ENCODE data around the gene ARID3C. TPM values are rescaled to one million over a fixed set of nuclear protein-coding genes. Genes with fewer than 3 reads are reported as not detected.

The ARID3C gene
- total RNA-seq, 2 experiments from 2014 or later = 0.26 TPM; not detected in 1

DNA sequence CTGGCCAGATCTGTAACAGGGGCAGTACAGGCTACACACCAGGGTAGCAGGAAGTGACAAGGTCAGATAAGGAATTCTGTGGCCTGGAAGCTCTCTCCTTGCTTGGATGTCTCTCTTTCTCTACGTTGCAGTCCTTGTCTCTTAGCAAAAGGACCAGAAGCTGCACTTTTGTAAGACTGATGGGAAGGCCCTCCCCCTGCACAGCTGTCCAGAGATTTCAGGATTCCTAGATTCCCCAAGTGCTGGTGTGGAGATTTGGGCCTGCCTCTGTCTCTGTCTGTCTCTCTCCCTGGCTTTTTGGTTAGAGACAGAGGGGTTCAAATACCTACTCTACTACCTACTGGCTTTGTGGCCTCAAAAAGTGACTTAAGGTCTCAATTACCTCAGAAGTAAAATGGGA lies 29.3 kb downstream of the ARID3C start:
- CTCF ChIA-PET = interaction anchor here (0.9 to 1.7 kb wide), 2 partner anchors 35 to 218 kb away, joined by 3 to 9 read pairs; no protein-coding TSS in a partner anchor

DNA sequence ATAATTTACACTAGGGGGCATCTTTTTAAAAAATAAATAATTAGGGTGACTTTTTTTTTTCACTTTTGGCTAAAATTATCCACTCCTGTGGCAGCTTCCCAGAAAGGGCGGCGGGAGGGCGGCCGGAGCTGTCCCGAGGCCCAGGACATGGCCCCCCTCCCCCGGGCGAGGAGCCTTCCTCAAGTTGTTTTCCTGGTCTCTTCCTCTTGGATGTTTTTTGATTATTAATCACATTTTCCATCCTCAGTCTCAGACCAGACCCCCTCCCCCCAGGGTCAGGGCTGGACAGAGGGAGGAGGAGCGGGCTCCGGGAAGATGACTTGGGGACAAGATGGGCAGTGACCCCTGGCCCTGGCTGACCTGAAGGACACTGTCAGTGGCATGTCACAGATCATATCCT lies 34.7 kb downstream of the ARID3C start:
- no peak for ATAC-seq

More for the DNA sequence above, 29.3 kb downstream of the ARID3C start:
- H3K36me3 Mint-ChIP-seq = no peaks in the 10 kb centered on the region
- no peaks in the 10 kb centered on the region for H3K9me3 Mint-ChIP-seq (ENCODE audit: low read depth)
- ATAC-seq (no peak), DNase-seq (no peak)
- no peak overlapping the region for H3K27ac Mint-ChIP-seq
- H3K4me1 Mint-ChIP-seq = no peaks in the 10 kb centered on the region
- peaks cover 24% of the 10 kb centered on the region for H3K27me3 Mint-ChIP-seq
- H3K4me3 Mint-ChIP-seq = no peak overlapping the region

DNA sequence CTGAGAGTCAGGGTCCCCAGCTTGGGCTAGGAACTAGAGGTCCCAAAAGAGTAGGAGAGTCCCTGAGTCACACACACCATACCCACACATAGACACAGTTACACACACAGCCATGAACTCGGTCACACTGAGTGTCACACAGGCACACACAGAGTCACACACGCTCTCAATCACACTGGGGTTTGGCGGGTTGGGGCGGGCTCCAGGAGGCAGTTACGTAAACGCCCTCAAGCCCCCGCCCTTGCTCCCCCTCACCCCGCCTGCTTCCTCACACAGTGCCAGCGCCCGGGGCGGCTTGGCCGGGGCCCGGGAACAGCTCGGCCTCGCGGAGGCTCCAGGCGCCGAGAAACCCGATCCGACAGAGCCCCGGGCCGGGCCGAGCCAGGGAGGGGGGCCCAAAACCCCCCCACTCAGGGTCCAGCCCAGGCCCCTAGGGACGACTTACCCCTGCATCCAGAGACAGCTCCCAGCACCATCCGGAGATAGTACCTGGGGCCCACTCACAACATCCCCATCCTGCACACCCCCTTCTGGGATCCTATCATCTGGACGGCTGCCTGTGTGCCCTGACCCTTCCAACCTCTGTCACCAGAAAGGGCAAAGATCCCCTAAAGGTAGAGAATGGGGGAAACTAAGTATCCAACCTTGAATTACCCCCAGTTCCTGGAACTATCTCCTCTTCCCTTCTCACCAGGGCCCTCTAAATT lies 35.8 kb downstream of the ARID3C start:
- CTCF ChIA-PET = interaction anchor here (1.4 to 2.9 kb wide), 6 partner anchors 22 to 189 kb away, joined by 3 to 19 read pairs (median 6); partner anchors contain the start of gene SIGMAR1
- Mint-ChIP-seq H3K9me3 (ENCODE audit: low read depth) (no peaks in the 10 kb centered on the region), H3K27me3 (peaks cover 74% of the 10 kb centered on the region), H3K27ac (no peak overlapping the region), H3K4me1 (peaks cover 22% of the 10 kb centered on the region), H3K4me3 (no peak overlapping the region), H3K36me3 (peaks cover 2% of the 10 kb centered on the region)
- DNase-seq = no peak
- no peak for ATAC-seq

More for the DNA sequence above, 34.7 kb downstream of the ARID3C start:
- peaks cover 63% of the 10 kb centered on the region for H3K27me3 Mint-ChIP-seq
- no peaks in the 10 kb centered on the region for H3K36me3 Mint-ChIP-seq
- no peak overlapping the region for H3K27ac Mint-ChIP-seq
- no peak for DNase-seq
- H3K9me3 Mint-ChIP-seq (ENCODE audit: low read depth) = no peaks in the 10 kb centered on the region
- no peak overlapping the region for H3K4me3 Mint-ChIP-seq
- H3K4me1 Mint-ChIP-seq = peaks cover 17% of the 10 kb centered on the region
- CTCF ChIA-PET = interaction anchor here (0.7 to 1.8 kb wide), 3 partner anchors 46 to 403 kb away, joined by 3 to 6 read pairs (median 4); no protein-coding TSS in a partner anchor

DNA sequence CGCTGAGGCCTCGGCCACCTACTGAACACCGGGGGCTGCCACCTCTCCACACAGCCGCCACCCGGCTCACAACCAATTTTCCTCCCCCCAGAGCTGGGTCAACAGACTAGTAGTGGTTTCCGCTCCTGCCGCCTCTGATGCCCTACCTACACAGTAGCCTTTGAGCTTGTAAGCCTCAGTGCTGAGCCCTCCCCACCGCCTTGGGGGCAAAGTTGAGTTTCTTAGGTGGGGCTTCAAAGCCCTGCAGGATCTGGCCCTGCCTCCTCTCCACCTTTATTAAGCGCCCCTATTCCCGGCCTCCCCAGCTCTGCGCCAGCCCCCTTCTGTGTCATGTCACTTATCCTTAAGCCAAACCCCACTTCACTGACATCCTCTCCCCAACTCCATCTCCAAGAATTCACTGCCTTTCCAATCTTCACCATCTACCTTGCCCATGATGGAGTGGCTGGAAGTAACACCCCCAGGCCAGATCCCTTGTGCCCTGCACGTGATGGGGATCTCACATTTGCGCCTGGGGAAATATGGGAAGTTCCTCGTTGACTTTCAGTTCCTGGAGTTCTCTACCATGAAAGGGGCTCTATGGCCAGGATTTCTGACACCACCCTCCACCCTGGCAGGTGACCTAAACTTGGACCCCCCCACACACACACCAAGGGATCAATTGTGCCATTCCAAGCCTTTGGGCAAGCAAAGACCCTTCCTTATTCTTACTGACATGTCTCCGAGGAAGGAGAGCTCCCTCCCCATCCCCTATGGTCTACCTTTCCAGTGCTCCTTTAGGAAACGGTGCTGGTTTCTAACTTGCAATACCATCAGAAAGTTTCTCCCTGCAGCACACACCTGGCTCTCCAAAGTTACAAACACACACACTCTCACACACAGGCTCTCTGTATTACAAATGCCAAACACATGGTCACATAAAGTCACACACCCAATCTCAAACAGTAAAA lies 36.7 kb downstream of the ARID3C start:
- Mint-ChIP-seq H3K36me3 (peaks cover 2% of the 10 kb centered on the region), H3K27me3 (peaks cover 79% of the 10 kb centered on the region), H3K4me3 (no peak overlapping the region), H3K9me3 (ENCODE audit: low read depth) (no peaks in the 10 kb centered on the region), H3K27ac (no peak overlapping the region), H3K4me1 (peaks cover 22% of the 10 kb centered on the region)
- CTCF ChIA-PET = interaction anchor here (0.7 to 2.9 kb wide), 34 partner anchors 10 to 261 kb away, joined by 3 to 19 read pairs (median 4); partner anchors contain the start of genes DCTN3, ENHO, GALT and RPP25L
- DNase-seq = no peak
- ATAC-seq = no peak

DNA sequence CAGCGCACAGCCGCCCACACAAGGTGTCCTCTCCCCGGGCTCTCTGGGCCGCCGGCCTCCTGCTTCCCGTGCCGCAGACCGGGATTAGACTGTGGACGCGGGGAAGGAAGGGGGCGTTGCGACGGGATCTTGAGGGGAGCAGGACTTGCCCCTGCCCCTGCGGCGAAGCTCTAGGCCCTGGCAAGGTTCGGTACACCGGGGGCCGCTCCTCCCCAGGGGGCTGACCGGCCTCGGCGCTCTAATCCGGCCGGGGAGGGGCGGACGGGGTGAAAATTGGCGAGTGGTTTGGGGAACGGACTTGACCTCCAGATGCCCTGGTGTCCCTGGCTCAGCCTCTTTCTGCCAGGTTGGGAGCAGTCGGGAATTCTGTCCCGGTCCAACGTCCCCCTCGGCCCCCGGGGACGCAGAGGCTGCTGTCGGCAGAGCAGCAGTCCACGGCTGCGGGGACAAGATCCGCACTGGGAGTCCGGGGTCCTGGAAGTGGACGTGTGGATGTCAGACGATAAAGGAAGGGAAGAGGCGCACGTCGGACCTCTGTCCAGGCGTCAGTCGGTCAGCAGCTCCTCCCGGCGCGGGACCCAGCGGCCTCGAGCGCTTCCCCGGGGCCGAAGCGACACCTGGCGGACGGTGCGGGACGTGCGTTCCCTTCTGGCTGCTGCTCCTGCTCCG lies 37.5 kb downstream of the ARID3C start:
- peak; percentile 91 for ATAC-seq
- Mint-ChIP-seq H3K36me3 (peaks cover 2% of the 10 kb centered on the region), H3K4me3 (peak overlapping the region; percentile 9), H3K27ac (no peak overlapping the region), H3K9me3 (ENCODE audit: low read depth) (no peaks in the 10 kb centered on the region), H3K27me3 (peaks cover 83% of the 10 kb centered on the region), H3K4me1 (peaks cover 22% of the 10 kb centered on the region)
- DNase-seq = peak; percentile 80
- CTCF ChIA-PET = interaction anchor here (0.6 to 2.9 kb wide), 42 partner anchors 9 to 260 kb away, joined by 3 to 19 read pairs (median 3); partner anchors contain the start of genes DCTN3, ENHO, GALT and RPP25L

DNA sequence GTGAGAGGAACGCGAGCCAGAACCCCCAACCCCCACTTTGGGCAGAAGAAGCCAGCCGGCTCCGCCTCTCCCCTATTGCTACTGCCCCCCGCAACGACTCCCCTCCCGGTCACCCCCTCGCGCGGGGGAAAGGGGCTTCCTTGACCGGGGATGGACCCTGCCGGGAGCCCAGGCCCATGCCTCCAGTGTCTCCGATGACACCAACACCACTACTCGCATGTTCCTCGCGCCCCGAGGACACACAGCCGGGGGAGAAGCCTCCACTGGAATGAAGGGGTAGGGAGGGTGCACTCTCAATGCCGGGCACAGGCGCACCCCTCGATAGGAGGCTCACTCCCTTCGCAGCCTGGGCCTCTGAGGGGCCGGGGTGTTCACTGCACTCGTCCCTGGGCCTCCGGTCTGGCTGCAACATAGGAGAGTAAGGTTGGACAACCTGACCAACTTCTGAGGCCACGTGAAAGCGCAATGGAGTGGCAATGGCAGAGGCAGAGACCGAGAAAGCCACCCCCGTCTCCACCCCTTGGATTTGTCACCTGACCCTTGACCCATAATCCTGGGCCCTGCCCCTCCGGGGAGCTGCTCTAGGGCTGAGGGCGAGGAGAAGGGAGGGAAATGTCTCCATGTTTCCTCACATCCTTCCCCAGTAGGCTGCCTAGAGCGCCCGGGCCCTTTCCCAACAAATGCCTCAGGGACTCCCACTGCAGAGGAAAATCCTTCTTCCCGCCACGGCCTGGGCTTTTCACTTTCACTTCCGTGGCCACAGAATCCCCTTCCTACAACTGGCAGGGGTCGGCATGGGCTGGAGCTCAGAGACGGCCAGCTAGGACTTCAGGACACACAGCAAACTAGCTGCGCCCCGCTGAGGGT lies 38.3 kb downstream of the ARID3C start:
- ATAC-seq = no peak
- Mint-ChIP-seq H3K36me3 (peaks cover 2% of the 10 kb centered on the region), H3K27ac (no peak overlapping the region), H3K4me1 (peaks cover 22% of the 10 kb centered on the region), H3K4me3 (peak overlapping the region; percentile 9), H3K27me3 (peaks cover 86% of the 10 kb centered on the region), H3K9me3 (ENCODE audit: low read depth) (no peaks in the 10 kb centered on the region)
- DNase-seq = no peak
- CTCF ChIA-PET = interaction anchor here (0.6 to 2.9 kb wide), 30 partner anchors 9 to 187 kb away, joined by 3 to 19 read pairs (median 4); partner anchors contain the start of genes DCTN3, ENHO, GALT and RPP25L

DNA sequence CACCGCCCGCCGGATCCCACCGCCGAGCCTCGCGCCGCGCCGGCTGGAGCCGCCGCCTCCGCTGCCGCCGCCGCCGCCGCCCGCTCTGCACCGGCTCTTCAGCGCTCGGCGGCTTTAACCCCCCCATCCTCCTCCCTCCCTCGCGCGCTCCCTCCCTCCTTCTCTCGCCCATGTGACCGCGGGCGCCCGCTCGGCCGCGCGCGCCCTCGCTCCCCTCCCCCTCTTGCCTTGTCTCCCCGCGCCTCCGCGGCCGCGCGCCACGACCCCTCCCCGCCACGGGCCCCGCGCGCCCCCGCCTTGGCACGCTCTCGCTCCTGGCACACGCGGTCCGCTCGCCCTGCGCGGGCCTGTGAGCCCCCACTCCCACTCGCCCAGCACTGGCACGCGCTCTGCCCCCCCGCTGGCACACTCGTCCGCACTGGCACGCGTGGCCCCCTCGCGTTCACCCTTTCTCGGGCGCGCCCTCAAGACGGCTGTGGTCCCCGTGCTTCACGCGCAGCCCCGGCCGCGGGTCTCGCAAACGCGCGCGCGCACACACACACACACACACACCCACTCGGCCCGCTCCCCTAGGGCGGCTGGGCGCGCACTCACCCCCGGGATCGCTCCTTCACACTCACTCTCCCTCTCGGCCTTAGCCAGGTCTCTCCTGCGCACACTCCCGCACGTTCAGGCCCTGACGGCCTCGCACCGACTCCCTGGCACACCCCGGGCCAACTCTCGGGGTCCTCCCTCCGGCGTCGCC lies 39.1 kb downstream of the ARID3C start, which contains the start of gene CNTFR:
TSS of gene CNTFR (minus strand) at position 89 of the 745 bp plus-strand sequence. CDS start 20,743 bp downstream, outside the sequence.
- peaks cover 22% of the 10 kb centered on the region for H3K4me1 Mint-ChIP-seq

DNA sequence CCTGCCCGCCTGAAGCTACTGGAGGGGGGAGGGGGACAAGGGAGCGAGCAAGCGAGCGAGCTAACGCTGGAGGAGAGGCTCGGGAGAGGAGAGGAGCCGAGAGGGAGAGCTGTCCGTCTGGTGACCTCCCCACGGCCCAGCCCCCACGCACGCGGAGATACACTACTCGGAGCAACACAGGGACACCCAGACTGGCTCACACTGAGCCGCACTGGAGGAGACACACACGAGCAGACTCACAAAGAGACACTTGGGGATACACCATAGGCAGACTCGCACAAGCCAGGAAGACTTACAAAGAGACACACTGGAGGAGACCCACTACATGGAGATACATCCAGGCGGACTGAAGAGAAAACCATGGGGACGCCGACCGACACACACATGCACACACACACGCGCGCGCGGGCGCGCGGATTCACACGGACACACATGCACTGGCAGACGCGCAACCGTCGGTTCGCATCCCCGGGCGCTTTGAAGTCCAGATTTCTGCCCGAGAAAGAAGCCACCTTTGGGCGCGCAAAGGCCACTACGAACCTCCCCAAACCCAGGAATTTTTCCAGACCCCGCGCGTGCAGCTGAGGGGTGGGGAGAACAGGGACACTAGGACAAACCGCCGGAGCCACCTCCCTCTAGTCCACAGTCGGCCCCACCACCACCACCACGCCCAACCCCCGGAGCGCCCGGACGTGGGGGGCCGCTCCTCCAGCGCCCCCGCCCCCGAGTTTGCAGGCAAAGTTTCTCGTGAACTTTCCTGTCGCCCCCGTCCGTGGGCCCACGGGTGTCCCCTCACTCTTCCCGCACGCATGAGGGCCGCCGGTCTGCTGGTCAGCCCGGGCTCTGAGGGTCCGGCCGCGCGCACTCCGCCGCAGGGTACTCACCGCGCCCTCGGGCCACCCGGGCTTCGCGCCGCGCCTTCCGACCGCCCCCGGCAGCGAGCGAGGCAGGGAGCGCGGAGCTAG lies 39.9 kb downstream of the ARID3C start:
- Mint-ChIP-seq H3K27me3 (peaks cover 90% of the 10 kb centered on the region), H3K27ac (no peak overlapping the region), H3K9me3 (ENCODE audit: low read depth) (no peaks in the 10 kb centered on the region), H3K36me3 (peaks cover 2% of the 10 kb centered on the region), H3K4me1 (peaks cover 22% of the 10 kb centered on the region), H3K4me3 (peak overlapping the region; percentile 12)
- DNase-seq (no peak), ATAC-seq (no peak)
- CTCF ChIA-PET = interaction anchor here (1.7 kb wide), 1 partner anchor 17 kb away, joined by 5 read pairs; no protein-coding TSS in a partner anchor

More for the DNA sequence above, 39.1 kb downstream of the ARID3C start, which contains the start of gene CNTFR:
- H3K27ac Mint-ChIP-seq = no peak within 1 kb of the TSS
- H3K4me3 Mint-ChIP-seq = peak within 1 kb of the TSS; percentile 12
- CTCF ChIA-PET = no interaction called here
- H3K27me3 Mint-ChIP-seq = peaks cover 88% of the 10 kb centered on the region
- H3K36me3 Mint-ChIP-seq = peaks cover 2% of the 10 kb centered on the region
- no peaks in the 10 kb centered on the region for H3K9me3 Mint-ChIP-seq (ENCODE audit: low read depth)
- ATAC-seq (no peak), DNase-seq (no peak)

DNA sequence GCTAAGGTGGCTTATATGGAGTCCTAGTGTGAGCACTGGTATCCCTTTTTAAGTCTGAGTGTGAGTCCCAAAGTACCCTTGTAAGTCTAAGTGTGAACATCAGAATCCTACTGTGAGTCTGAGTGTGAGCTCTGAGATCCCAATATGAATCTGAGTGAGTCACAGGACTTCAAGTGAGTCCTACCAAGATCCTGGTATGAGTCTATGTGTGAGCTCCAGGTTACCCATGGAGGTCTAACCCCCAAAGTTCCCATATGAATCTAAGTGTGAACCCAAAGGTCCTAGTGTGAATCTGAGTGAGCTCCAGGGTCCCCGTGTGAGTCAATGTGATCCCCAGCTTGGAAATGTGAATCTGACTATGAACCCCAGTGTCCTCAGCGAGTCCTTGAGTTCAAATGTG lies 41.6 kb downstream of the ARID3C start:
- DNase-seq = no peak
- Mint-ChIP-seq H3K4me1 (peaks cover 18% of the 10 kb centered on the region), H3K36me3 (peaks cover 2% of the 10 kb centered on the region), H3K27me3 (peaks cover 88% of the 10 kb centered on the region), H3K27ac (no peak overlapping the region), H3K9me3 (ENCODE audit: low read depth) (no peaks in the 10 kb centered on the region), H3K4me3 (no peak overlapping the region)
- ATAC-seq = no peak
- CTCF ChIA-PET = interaction anchor here (0.9 to 2.0 kb wide), 5 partner anchors 9 to 184 kb away, joined by 3 to 9 read pairs (median 3); no protein-coding TSS in a partner anchor

DNA sequence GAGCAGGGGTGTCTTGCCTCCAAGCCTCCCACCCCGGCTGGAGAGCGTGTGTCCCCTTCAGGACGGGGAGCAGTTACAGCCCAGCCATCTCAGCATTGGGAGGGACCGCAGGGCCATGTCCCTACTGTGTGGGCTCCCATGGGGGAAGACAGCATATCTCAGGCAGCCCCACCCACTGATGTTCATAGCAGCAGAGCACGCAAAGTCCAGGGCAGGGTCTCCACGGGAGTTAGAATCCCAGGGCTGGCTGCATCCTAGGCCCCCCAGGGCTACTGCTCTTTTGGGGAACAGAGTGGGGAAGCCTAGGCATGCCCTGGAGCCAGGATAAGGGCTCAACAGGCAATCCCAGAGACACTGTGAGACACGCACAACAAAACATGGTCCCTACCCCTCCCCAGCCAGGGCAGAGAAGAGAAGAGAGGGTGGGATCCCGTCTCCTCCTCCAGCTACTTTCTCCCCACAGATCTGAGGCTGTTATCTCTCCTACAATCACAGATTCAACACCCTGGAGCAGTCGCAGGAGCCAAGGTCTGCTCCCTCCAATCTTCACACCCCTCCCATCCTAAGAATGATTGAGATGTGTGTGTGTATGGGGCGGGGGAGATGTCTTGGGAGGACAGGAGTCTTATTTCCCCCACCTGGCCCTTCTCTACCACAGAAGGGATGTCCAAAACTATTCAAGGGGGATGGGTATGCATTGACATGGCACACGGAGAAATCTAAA lies 42.8 kb downstream of the ARID3C start:
- DNase-seq = no peak
- Mint-ChIP-seq H3K27me3 (peaks cover 85% of the 10 kb centered on the region), H3K4me3 (no peak overlapping the region), H3K9me3 (ENCODE audit: low read depth) (no peaks in the 10 kb centered on the region), H3K4me1 (peaks cover 13% of the 10 kb centered on the region), H3K27ac (no peak overlapping the region), H3K36me3 (peaks cover 2% of the 10 kb centered on the region)
- CTCF ChIA-PET = interaction anchor here (1.2 to 2.0 kb wide), 3 partner anchors 18 to 183 kb away, joined by 3 to 9 read pairs (median 4); no protein-coding TSS in a partner anchor
- no peak for ATAC-seq

All from activated CD8-positive, alpha-beta memory T cell treated with anti-CD3 and anti-CD28 coated beads, Interleukin-2, amount 10 ng/mL, durations not matched to agents 7 days and 5 days (primary cell).